Measurements from ENCODE around the gene ZNF628.

Gene ZNF628

DNA sequence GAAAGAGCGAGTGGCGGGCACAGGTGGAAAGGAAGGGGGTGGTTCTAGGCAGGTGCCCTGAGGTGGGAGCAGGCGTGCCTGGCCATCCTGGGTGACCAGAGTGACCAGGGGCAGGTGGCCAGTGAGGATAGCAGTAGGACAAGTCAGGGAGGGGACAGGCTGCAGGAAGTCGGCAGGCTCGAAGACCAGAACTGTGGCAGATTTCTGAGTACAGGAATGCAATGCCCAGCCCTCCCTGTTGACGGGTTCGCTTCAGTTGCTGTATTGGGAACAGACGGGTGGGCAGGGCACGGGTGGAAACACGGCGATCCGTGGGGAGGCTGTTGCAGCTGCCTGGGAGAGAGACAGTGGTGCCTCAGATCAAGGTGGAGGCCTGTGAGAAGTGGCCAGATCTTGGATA lies 1.9 kb downstream of the ZNF628 start:
- peaks cover 19% of the 10 kb centered on the region for H3K79me2 ChIP-seq (ENCODE audit: insufficient read depth, low read length)
- peaks cover 17% of the 10 kb centered on the region for H3K4me1 ChIP-seq (ENCODE audit: insufficient read depth, low read length, poor library complexity, severe bottlenecking)
- no peaks in the 10 kb centered on the region for H3K9me3 ChIP-seq (ENCODE audit: insufficient read depth, low read depth, low read length)
- H3K36me3 ChIP-seq (ENCODE audit: insufficient read depth, low read length): no peaks in the 10 kb centered on the region
- H3F3A ChIP-seq (ENCODE audit: low read depth): no peaks in the 10 kb centered on the region
- H3K4me2 ChIP-seq (ENCODE audit: low read depth, low read length, poor library complexity, severe bottlenecking): peak overlapping the region; percentile 80
- H3K4me3 ChIP-seq (ENCODE audit: low read length, poor library complexity, severe bottlenecking): peak overlapping the region; percentile 75
- H3K9me2 ChIP-seq (replicated peaks; ENCODE audit: low read depth, low read length): no peaks in the 10 kb centered on the region
- peaks cover 6% of the 10 kb centered on the region for H4K20me1 ChIP-seq (ENCODE audit: insufficient read depth, low read length, poor library complexity, severe bottlenecking)
- no peak for TF ChIP-seq EZH2phosphoT487 (IDR thresholded peaks at IDR 0.05; ENCODE audit: borderline replicate concordance)
- TF ChIP-seq, protein P1, sequence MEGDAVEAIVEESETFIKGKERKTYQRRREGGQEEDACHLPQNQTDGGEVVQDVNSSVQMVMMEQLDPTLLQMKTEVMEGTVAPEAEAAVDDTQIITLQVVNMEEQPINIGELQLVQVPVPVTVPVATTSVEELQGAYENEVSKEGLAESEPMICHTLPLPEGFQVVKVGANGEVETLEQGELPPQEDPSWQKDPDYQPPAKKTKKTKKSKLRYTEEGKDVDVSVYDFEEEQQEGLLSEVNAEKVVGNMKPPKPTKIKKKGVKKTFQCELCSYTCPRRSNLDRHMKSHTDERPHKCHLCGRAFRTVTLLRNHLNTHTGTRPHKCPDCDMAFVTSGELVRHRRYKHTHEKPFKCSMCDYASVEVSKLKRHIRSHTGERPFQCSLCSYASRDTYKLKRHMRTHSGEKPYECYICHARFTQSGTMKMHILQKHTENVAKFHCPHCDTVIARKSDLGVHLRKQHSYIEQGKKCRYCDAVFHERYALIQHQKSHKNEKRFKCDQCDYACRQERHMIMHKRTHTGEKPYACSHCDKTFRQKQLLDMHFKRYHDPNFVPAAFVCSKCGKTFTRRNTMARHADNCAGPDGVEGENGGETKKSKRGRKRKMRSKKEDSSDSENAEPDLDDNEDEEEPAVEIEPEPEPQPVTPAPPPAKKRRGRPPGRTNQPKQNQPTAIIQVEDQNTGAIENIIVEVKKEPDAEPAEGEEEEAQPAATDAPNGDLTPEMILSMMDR (conservative IDR thresholded peaks at IDR 0.05; ENCODE audit: low read length): no peak
- H3K27me3 ChIP-seq (ENCODE audit: insufficient read depth, low read length, poor library complexity, severe bottlenecking): no peaks in the 10 kb centered on the region
- no peak overlapping the region for H2AFZ ChIP-seq (ENCODE audit: low read length)
- peak overlapping the region; percentile 89 for H3K9ac ChIP-seq (ENCODE audit: low read depth, low read length, poor library complexity, severe bottlenecking)

DNA sequence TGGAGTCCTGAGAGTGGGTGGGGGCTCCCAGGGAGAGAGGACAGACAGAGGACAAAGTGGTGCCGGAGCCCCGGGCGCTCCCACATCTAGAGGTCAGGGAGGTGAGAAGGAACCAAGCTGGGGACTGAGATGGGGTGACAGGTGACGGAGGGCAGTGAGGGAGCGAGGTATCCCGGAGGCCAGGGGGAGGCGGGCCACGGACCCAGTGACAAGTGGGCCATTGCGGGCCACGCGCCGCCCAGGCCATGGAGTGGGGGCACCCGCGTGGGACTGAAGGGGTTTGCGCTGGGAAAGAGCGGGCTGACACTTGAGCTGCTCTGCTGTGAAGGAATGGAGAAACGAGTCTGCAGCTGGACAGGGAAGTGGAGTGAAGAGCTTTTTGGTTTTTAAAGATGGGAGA lies 2.6 kb downstream of the ZNF628 start:
- Histone ChIP-seq H3K36me3 (ENCODE audit: insufficient read depth, low read length) (no peaks in the 10 kb centered on the region), H3K79me2 (ENCODE audit: insufficient read depth, low read length) (peaks cover 19% of the 10 kb centered on the region), H3K27me3 (ENCODE audit: insufficient read depth, low read length, poor library complexity, severe bottlenecking) (no peaks in the 10 kb centered on the region), H3F3A (ENCODE audit: low read depth) (no peaks in the 10 kb centered on the region), H3K4me1 (ENCODE audit: insufficient read depth, low read length, poor library complexity, severe bottlenecking) (peaks cover 17% of the 10 kb centered on the region), H3K9me2 (replicated peaks; ENCODE audit: low read depth, low read length) (no peaks in the 10 kb centered on the region), H3K9ac (ENCODE audit: low read depth, low read length, poor library complexity, severe bottlenecking) (peak overlapping the region; percentile 27), H4K20me1 (ENCODE audit: insufficient read depth, low read length, poor library complexity, severe bottlenecking) (peaks cover 6% of the 10 kb centered on the region), H3K4me3 (ENCODE audit: low read length, poor library complexity, severe bottlenecking) (no peak overlapping the region), H3K4me2 (ENCODE audit: low read depth, low read length, poor library complexity, severe bottlenecking) (peak overlapping the region; percentile 24), H3K9me3 (ENCODE audit: insufficient read depth, low read depth, low read length) (no peaks in the 10 kb centered on the region), H2AFZ (ENCODE audit: low read length) (no peak overlapping the region)
- TF ChIP-seq, protein P1 (conservative IDR thresholded peaks at IDR 0.05; ENCODE audit: low read length): no peak
- TF ChIP-seq EZH2phosphoT487 (IDR thresholded peaks at IDR 0.05; ENCODE audit: borderline replicate concordance): no peak

DNA sequence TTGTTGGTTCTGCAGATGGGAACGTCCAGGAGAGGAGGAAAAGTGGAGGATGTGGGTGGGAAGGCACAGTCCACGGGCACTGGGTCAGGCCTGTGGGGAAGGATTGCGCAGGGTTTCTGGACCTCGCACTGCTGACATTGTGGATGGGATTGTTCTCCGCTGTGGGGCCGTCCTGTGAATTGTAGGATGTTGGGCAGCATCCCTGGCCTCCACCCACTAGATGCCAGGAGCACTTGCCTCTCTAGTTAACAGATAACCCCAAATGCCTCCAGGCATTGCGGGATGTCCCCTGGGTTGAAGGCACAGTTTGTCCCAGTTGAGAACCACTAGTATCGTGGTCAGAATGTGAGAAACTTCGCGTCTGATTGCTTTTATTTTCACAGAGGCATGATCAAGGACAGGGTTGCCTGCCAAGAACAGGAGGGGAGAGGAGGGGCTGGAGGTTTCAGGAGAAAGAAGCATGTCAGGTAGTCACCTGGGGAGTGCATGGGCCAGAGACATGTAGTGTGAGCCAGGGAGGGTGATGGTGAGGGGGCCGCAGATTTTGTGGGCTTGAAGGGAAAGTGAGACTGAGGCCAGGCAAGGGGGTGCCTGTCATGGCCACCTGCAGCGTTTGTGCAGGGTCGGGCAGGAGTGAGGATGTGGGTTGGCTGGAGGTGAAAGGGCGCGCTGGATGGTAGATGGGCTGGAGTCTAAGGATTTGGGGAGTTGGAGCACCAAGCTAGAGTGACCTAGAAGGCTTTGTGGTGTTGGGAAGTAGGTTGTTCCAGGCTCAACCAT lies 3.2 kb downstream of the ZNF628 start:
- Histone ChIP-seq H4K20me1 (ENCODE audit: insufficient read depth, low read length, poor library complexity, severe bottlenecking) (peaks cover 8% of the 10 kb centered on the region), H3K36me3 (ENCODE audit: insufficient read depth, low read length) (no peaks in the 10 kb centered on the region), H2AFZ (ENCODE audit: low read length) (no peak overlapping the region), H3K4me3 (ENCODE audit: low read length, poor library complexity, severe bottlenecking) (no peak overlapping the region), H3K9me3 (ENCODE audit: insufficient read depth, low read depth, low read length) (no peaks in the 10 kb centered on the region), H3K79me2 (ENCODE audit: insufficient read depth, low read length) (peaks cover 19% of the 10 kb centered on the region), H3K4me1 (ENCODE audit: insufficient read depth, low read length, poor library complexity, severe bottlenecking) (peaks cover 22% of the 10 kb centered on the region), H3K9ac (ENCODE audit: low read depth, low read length, poor library complexity, severe bottlenecking) (peak overlapping the region; percentile 41), H3K4me2 (ENCODE audit: low read depth, low read length, poor library complexity, severe bottlenecking) (peak overlapping the region; percentile 24), H3F3A (ENCODE audit: low read depth) (no peaks in the 10 kb centered on the region), H3K27me3 (ENCODE audit: insufficient read depth, low read length, poor library complexity, severe bottlenecking) (no peaks in the 10 kb centered on the region), H3K9me2 (replicated peaks; ENCODE audit: low read depth, low read length) (no peaks in the 10 kb centered on the region)
- TF ChIP-seq, protein P1 (conservative IDR thresholded peaks at IDR 0.05; ENCODE audit: low read length): no peak
- no peak for TF ChIP-seq EZH2phosphoT487 (IDR thresholded peaks at IDR 0.05; ENCODE audit: borderline replicate concordance)
